HCT116 (cell line): ENCODE results near the gene TLR9. TPM values are rescaled to one million over a fixed set of nuclear protein-coding genes. Genes with fewer than 3 reads are reported as not detected.

ENCODE experiments used
- ATAC-seq: fragments of 200-7000 bp; cut with Tn5 transposase; 2 replicates; pipeline ENCODE4 v1.9.1; 2020; ENCODE audit warnings: mild to moderate bottlenecking, moderate library complexity
- BruUV-seq: library from RNA; stranded (reverse); fragments of 400-500 nt; replicated peaks from 2 replicates; lab custom pipeline; 2021; lab: Mats Ljungman, UMichigan
- CTCF ChIA-PET: fragments of 300-600 bp; sonication (Branson Sonifier 250); formaldehyde crosslinking; loops from one replicate; lab custom pipeline; 2021; ENCODE audit warnings: antibody characterized with exemption; lab: Charles Lee
- POLR2A ChIA-PET: fragments of 300-600, 350-600 bp; sonication (Branson Sonifier 250); formaldehyde crosslinking; loops from one replicate; lab custom pipeline; 2021; ENCODE audit warnings: antibody characterized with exemption; lab: Charles Lee
- RAD21 ChIA-PET, 2 experiments: fragments of 300-600 bp; sonication (Branson Sonifier 250); formaldehyde crosslinking; loops; one replicate each; lab custom pipeline; 2023; ENCODE audit warnings: low total read pairs in 2 of 2; ENCODE audit not compliant: uncharacterized antibody in 2 of 2, unreplicated experiment in 2 of 2, low non-redundant PET in 1 of 2; lab: Charles Lee
- DNase-seq: peaks from one replicate; pipeline ENCODE4 v3.0.0-alpha.2; 2010; ENCODE audit warnings: low read depth, low spot score
- H2AFZ ChIP-seq: fragments of 200-600 bp; shearing (Covaris generic), sonication (generic); 2 replicates; pipeline ENCODE4 v1.6.1; 2017; ENCODE audit warnings: low read depth, mixed run types, mixed read lengths, antibody characterized with exemption, low read length; ENCODE audit not compliant: poor library complexity, severe bottlenecking
- H3K27ac ChIP-seq: 2 replicates; pipeline ENCODE4 v1.5.1; 2012; ENCODE audit warnings: low read depth, low read length
- H3K27me3 ChIP-seq: fragments of 200-600 bp; sonication (generic); 2 replicates; pipeline ENCODE4 v1.6.1; 2016; ENCODE audit warnings: mixed run types, low read length, mixed read lengths; ENCODE audit not compliant: insufficient read depth
- H3K36me3 ChIP-seq, 2 experiments: fragments of 200-500 bp in 1 of 2; fragments of 200-600 bp in 1 of 2; sonication (Bioruptor generic) in 1 of 2; sonication (generic) in 1 of 2; 2 replicates each; pipeline versions ENCODE4 v1.5.1 to v1.6.1; 2014 to 2016; ENCODE audit warnings: low read length in 2 of 2, inconsistent platforms in 1 of 2, mixed read lengths in 1 of 2, mixed run types in 1 of 2; ENCODE audit not compliant: insufficient read depth in 2 of 2, control insufficient read depth in 1 of 2
- H3K4me1 ChIP-seq, 2 experiments: fragments of 200-600 bp in 1 of 2; sonication (generic) in 1 of 2; 2 replicates each; pipeline versions ENCODE4 v1.5.1 to v1.6.1; 2012 to 2017; ENCODE audit warnings: low read length in 2 of 2, inconsistent platforms in 1 of 2, mild to moderate bottlenecking in 1 of 2, mixed read lengths in 1 of 2, mixed run types in 1 of 2, moderate library complexity in 1 of 2; ENCODE audit not compliant: insufficient read depth in 2 of 2, control insufficient read depth in 1 of 2
- H3K4me2 ChIP-seq: fragments of 200-600 bp; sonication (generic); 2 replicates; pipeline ENCODE4 v1.6.1; 2017; ENCODE audit warnings: mixed run types, low read length, mixed read lengths
- H3K4me3 ChIP-seq, 2 experiments: fragments of 200-600 bp in 1 of 2; sonication (generic) in 1 of 2; replicated peaks in 1 of 2; 2 replicates each; pipeline ENCODE4 v1.5.1; 2011 to 2016; ENCODE audit warnings: low read length in 2 of 2, control low read depth in 1 of 2, low read depth in 1 of 2, mild to moderate bottlenecking in 1 of 2, mixed read lengths in 1 of 2, mixed run types in 1 of 2
- H3K79me2 ChIP-seq: fragments of 200-600 bp; sonication (generic); 2 replicates; pipeline ENCODE4 v1.6.1; 2017; ENCODE audit warnings: mild to moderate bottlenecking, mixed run types, low read length, moderate library complexity, mixed read lengths; ENCODE audit not compliant: insufficient read depth
- H3K9ac ChIP-seq: fragments of 200-600 bp; sonication (generic); 2 replicates; pipeline ENCODE4 v1.6.1; 2016; ENCODE audit warnings: low read length, mixed read lengths
- H3K9me2 ChIP-seq: fragments of 200-600 bp; sonication (generic), shearing (Covaris generic); 2 replicates; pipeline ENCODE4 v1.6.1; 2017; ENCODE audit warnings: mixed run types, mild to moderate bottlenecking, moderate library complexity; ENCODE audit not compliant: insufficient read depth
- H3K9me3 ChIP-seq, 2 experiments: fragments of 200-500 bp in 1 of 2; fragments of 200-600 bp in 1 of 2; sonication (Bioruptor generic) in 1 of 2; sonication (generic) in 1 of 2; 2 replicates each; pipeline ENCODE4 v1.6.1; 2014 to 2017; ENCODE audit warnings: low read length in 2 of 2, mixed read lengths in 2 of 2, inconsistent platforms in 1 of 2, low read depth in 1 of 2, mild to moderate bottlenecking in 1 of 2, mixed run types in 1 of 2, moderate library complexity in 1 of 2; ENCODE audit not compliant: control insufficient read depth in 1 of 2, insufficient read depth in 1 of 2
- H4K20me1 ChIP-seq: fragments of 200-600 bp; sonication (generic), shearing (Covaris generic); 2 replicates; pipeline ENCODE4 v1.6.1; 2017; ENCODE audit warnings: mixed run types, mild to moderate bottlenecking, moderate library complexity; ENCODE audit not compliant: insufficient read depth
- CEBPB ChIP-seq: IDR thresholded peaks from 2 replicates; pipeline ENCODE4 v1.6.1; 2012; ENCODE audit warnings: low read depth
- EGR1 ChIP-seq: IDR thresholded peaks from 2 replicates; pipeline ENCODE4 v1.6.1; 2012; ENCODE audit warnings: low read depth
- ELF1 ChIP-seq: IDR thresholded peaks from 2 replicates; pipeline ENCODE4 v1.6.1; 2012; ENCODE audit warnings: low read depth, borderline replicate concordance
- EZH2phosphoT487 ChIP-seq: fragments of 200-600 bp; IDR thresholded peaks from 2 replicates; pipeline ENCODE4 v1.6.1; 2018; ENCODE audit warnings: antibody characterized with exemption, borderline replicate concordance
- JUND ChIP-seq: IDR thresholded peaks from 2 replicates; pipeline ENCODE4 v1.6.1; 2012
- POLR2A ChIP-seq: IDR thresholded peaks from 2 replicates; pipeline ENCODE4 v1.7.0; 2011; ENCODE audit warnings: borderline replicate concordance; ENCODE audit not compliant: insufficient read depth, insufficient read length; ENCODE audit errors: extremely low read depth
- SIN3A ChIP-seq: IDR thresholded peaks from 2 replicates; pipeline ENCODE4 v1.6.1; 2012; ENCODE audit warnings: low read depth
- SP1 ChIP-seq: IDR thresholded peaks from 2 replicates; pipeline ENCODE4 v1.6.1; 2012; ENCODE audit warnings: low read depth
- SRF ChIP-seq: IDR thresholded peaks from 2 replicates; pipeline ENCODE4 v1.6.1; 2012; ENCODE audit warnings: low read depth
- intact Hi-C: fragments of 100-400 bp; cut with micrococcal nuclease; formaldehyde crosslinking; loops from 2 replicates; pipeline ENCODE4 v1.10.0; 2022
- total RNA-seq: library from RNA; stranded (reverse); gene quantifications from one replicate; pipeline ENCODE4 v1.2.1, GENCODE V29; 2021; ENCODE audit not compliant: unreplicated experiment
- TF ChIP-seq, protein P1 (sequence below), 3 experiments: fragments of 200-600 bp in 1 of 3; sonication (generic) in 1 of 3; IDR thresholded peaks in 2 of 3; conservative IDR thresholded peaks in 1 of 3; 2 replicates each; pipeline ENCODE4 v1.5.1; 2012 to 2017; ENCODE audit warnings: low read depth in 2 of 3, low read length in 2 of 3, antibody characterized with exemption in 1 of 3, borderline replicate concordance in 1 of 3, control low read depth in 1 of 3, mild to moderate bottlenecking in 1 of 3, mixed read lengths in 1 of 3, mixed run types in 1 of 3, moderate library complexity in 1 of 3; ENCODE audit not compliant: insufficient read depth in 1 of 3
- TF ChIP-seq, protein P2 (sequence below): IDR thresholded peaks from 2 replicates; pipeline ENCODE4 v1.6.1; 2012; ENCODE audit warnings: low read depth

The TLR9 gene
- total RNA-seq, 1 experiment from 2014 or later = 0.15 TPM

DNA sequence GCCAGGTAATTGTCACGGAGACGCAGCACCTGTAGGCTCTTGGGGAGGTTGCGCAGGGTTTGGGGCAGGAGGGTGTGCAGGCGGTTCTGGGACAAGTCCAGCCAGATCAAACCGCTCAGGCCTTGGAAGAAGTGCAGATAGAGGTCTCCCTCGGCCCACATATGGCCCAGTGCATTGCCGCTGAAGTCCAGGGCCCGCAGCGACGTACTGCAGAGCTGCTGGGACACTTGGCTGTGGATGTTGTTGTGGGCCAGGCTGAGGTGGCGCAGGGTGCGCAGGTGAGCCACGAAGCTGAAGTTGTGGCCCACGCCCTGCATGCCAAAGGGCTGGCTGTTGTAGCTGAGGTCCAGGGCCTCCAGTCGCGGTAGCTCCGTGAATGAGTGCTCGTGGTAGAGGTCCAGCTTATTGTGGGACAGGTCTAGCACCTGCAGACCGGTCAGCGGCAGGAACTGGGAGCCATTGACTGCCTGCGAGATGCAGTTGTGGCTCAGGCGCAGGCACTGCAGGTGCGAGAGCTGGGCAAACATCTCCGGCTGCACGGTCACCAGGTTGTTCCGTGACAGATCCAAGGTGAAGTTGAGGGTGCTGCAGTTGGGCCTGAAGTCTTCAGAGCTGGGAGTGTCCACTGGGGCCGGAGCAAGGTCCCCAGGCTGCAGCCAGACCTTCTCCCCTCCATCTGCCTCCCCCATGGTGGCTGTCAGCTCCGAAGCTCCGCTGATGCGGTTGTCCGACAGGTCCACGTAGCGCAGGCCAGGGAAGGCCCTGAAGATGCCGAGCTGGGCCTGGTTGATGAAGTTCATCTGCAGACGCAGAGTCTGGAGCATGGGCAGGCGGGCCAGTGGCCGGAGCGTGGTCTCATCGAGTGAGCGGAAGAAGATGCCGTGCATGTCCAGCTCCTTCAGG lies 2.9 kb downstream of the TLR9 start (continued):
- TF ChIP-seq ELF1 = no peak
- TF ChIP-seq POLR2A = no peak

DNA sequence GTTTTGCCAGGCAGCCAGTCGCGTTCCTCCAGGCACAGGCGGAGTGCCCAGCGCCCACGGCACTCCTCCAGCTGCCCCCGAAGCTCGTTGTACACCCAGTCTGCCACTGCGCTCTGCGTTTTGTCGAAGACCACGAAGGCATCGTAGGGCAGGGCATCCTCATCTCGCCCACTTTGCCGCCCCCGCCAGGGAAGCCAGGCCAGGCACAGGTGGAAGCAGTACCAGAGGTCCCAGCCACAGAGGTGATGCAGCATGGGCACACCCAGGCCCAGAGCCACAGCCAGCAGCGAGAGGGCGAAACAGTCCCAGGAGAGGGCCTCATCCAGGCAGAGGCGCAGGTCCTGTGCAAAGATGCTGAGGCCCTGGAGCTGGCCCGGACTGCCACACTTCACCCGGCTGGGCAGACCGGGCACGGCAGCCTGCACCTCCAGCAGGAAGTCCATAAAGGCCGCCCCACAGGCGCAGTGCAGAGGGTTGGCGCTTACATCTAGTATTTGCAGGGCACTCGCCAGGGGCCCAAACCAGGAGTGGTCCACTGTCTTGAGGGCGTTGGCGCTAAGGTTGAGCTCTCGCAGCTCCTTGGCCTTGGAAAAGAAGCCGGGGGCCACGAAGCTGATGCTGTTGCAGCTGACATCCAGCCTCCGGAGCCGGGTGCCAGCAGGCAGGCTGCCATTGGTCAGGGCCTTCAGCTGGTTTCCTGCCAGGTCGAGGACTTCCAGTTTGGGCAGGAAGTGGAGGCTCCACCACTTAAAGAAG lies 3.7 kb downstream of the TLR9 start:
- no peaks in the 10 kb centered on the region for H4K20me1 ChIP-seq
- intact Hi-C loops = loop anchor here (2.0 kb wide), 1 partner anchor 221 kb away; no protein-coding TSS in a partner anchor
- no peak for ATAC-seq
- RAD21 ChIA-PET = interaction anchor here in 1 of 2 experiments (1.8 kb wide), 1 partner anchor 117 kb away, joined by 4 read pairs; no protein-coding TSS in a partner anchor
- no peaks in the 10 kb centered on the region for H3K27me3 ChIP-seq
- H3K9me2 ChIP-seq = no peaks in the 10 kb centered on the region
- TF ChIP-seq JUND = no peak
- no peak for TF ChIP-seq SIN3A
- TF ChIP-seq, protein P1, sequence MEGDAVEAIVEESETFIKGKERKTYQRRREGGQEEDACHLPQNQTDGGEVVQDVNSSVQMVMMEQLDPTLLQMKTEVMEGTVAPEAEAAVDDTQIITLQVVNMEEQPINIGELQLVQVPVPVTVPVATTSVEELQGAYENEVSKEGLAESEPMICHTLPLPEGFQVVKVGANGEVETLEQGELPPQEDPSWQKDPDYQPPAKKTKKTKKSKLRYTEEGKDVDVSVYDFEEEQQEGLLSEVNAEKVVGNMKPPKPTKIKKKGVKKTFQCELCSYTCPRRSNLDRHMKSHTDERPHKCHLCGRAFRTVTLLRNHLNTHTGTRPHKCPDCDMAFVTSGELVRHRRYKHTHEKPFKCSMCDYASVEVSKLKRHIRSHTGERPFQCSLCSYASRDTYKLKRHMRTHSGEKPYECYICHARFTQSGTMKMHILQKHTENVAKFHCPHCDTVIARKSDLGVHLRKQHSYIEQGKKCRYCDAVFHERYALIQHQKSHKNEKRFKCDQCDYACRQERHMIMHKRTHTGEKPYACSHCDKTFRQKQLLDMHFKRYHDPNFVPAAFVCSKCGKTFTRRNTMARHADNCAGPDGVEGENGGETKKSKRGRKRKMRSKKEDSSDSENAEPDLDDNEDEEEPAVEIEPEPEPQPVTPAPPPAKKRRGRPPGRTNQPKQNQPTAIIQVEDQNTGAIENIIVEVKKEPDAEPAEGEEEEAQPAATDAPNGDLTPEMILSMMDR (IDR thresholded peaks at IDR 0.05 in 2 of 3, conservative IDR thresholded peaks at IDR 0.05 in 1 of 3; ENCODE audit: borderline replicate concordance in 1 of 3, insufficient read depth in 1 of 3, low read depth in 2 of 3, low read length in 2 of 3) = no peak
- TF ChIP-seq CEBPB = no peak
- TF ChIP-seq, protein P2, sequence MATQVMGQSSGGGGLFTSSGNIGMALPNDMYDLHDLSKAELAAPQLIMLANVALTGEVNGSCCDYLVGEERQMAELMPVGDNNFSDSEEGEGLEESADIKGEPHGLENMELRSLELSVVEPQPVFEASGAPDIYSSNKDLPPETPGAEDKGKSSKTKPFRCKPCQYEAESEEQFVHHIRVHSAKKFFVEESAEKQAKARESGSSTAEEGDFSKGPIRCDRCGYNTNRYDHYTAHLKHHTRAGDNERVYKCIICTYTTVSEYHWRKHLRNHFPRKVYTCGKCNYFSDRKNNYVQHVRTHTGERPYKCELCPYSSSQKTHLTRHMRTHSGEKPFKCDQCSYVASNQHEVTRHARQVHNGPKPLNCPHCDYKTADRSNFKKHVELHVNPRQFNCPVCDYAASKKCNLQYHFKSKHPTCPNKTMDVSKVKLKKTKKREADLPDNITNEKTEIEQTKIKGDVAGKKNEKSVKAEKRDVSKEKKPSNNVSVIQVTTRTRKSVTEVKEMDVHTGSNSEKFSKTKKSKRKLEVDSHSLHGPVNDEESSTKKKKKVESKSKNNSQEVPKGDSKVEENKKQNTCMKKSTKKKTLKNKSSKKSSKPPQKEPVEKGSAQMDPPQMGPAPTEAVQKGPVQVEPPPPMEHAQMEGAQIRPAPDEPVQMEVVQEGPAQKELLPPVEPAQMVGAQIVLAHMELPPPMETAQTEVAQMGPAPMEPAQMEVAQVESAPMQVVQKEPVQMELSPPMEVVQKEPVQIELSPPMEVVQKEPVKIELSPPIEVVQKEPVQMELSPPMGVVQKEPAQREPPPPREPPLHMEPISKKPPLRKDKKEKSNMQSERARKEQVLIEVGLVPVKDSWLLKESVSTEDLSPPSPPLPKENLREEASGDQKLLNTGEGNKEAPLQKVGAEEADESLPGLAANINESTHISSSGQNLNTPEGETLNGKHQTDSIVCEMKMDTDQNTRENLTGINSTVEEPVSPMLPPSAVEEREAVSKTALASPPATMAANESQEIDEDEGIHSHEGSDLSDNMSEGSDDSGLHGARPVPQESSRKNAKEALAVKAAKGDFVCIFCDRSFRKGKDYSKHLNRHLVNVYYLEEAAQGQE = no peak
- TF ChIP-seq EGR1 = no peak
- TF ChIP-seq SP1 = no peak
- no peak for TF ChIP-seq SRF
- TF ChIP-seq EZH2phosphoT487 = no peak
- no peaks in the 10 kb centered on the region for H3K9me3 ChIP-seq
- no peak overlapping the region for H2AFZ ChIP-seq
- POLR2A ChIA-PET = interaction anchor here (1.2 to 1.7 kb wide), 3 partner anchors 16 to 19 kb away, joined by 3 to 6 read pairs (median 5); no protein-coding TSS in a partner anchor
- H3K4me2 ChIP-seq = no peak overlapping the region
- H3K9ac ChIP-seq = no peak overlapping the region
- no peak for DNase-seq
- no peaks in the 10 kb centered on the region for H3K36me3 ChIP-seq
- no peak overlapping the region for H3K4me3 ChIP-seq
- BruUV-seq = no TSS peak
- H3K27ac ChIP-seq = no peak overlapping the region; the same call in 1 of the 2 replicates
- peaks cover 16 to 32% of the 10 kb centered on the region in 2 experiments for H3K4me1 ChIP-seq
- H3K79me2 ChIP-seq = no peaks in the 10 kb centered on the region
- CTCF ChIA-PET = interaction anchor here (1.1 to 5.4 kb wide), 6 partner anchors 7 to 164 kb away, joined by 3 to 55 read pairs (median 6); partner anchors contain the start of gene POC1A
